Neutrophil (primary cell): ENCODE measurements around the gene TSKS.
A peak's percentile ranks its signal among the peaks of the same experiment; 100 is the strongest.

Source experiments
- H3K27ac ChIP-seq: fragments of 200-600 bp; sonication (generic); 2 replicates; pipeline ENCODE4 v1.5.1; 2016; ENCODE audit warnings: mild to moderate bottlenecking, moderate library complexity
- H3K27me3 ChIP-seq: fragments of 200-600 bp; sonication (generic); 2 replicates; pipeline ENCODE4 v1.6.0; 2016; ENCODE audit warnings: mild to moderate bottlenecking
- H3K36me3 ChIP-seq: fragments of 200-600 bp; sonication (generic); 2 replicates; pipeline ENCODE4 v1.5.1; 2017
- H3K4me1 ChIP-seq, 2 experiments: fragments of 200-600 bp in 1 of 2; sonication (generic) in 1 of 2; 1 replicate in 1 of 2; 2 replicates in 1 of 2; pipeline versions ENCODE4 v1.5.1 to v1.6.1; 2013 to 2016; ENCODE audit warnings: low read depth in 1 of 2, low read length in 1 of 2, mild to moderate bottlenecking in 1 of 2, moderate library complexity in 1 of 2; ENCODE audit not compliant: control insufficient read depth in 1 of 2, insufficient read depth in 1 of 2
- H3K4me3 ChIP-seq, 2 experiments: fragments of 200-600 bp in 1 of 2; sonication (generic) in 1 of 2; 1 replicate in 1 of 2; 2 replicates in 1 of 2; pipeline ENCODE4 v1.5.1; 2013 to 2016; ENCODE audit warnings: low read depth in 1 of 2, low read length in 1 of 2, mild to moderate bottlenecking in 1 of 2, moderate library complexity in 1 of 2
- H3K9me3 ChIP-seq: fragments of 200-600 bp; sonication (generic); 2 replicates; pipeline ENCODE4 v1.5.1; 2016
- TF ChIP-seq, protein P1 (sequence below): fragments of 200-600 bp; sonication (generic); IDR thresholded peaks from 2 replicates; pipeline ENCODE4 v1.5.1; 2016; ENCODE audit warnings: antibody characterized with exemption

Gene TSKS, protein sequence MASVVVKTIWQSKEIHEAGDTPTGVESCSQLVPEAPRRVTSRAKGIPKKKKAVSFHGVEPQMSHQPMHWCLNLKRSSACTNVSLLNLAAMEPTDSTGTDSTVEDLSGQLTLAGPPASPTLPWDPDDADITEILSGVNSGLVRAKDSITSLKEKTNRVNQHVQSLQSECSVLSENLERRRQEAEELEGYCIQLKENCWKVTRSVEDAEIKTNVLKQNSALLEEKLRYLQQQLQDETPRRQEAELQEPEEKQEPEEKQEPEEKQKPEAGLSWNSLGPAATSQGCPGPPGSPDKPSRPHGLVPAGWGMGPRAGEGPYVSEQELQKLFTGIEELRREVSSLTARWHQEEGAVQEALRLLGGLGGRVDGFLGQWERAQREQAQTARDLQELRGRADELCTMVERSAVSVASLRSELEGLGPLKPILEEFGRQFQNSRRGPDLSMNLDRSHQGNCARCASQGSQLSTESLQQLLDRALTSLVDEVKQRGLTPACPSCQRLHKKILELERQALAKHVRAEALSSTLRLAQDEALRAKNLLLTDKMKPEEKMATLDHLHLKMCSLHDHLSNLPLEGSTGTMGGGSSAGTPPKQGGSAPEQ

DNA sequence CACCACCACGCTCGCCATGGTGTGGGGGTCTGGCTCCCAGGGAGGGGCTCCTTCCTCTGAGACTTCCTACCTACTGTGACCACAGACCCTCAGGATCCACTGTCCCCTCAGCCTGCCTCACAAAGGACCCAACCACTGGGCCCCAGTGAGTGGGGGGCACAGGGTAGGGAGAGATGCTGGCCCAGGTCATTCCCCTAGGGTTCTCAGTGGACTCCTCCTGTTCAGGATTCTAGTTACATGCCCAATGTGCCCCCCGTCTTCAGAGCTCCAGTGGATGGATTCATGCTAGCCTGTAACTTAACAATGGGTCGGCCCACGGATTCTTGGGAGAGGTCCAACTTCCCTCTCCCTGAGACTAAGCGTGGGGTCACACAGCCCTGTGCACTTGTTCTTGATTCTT lies at the start of gene TSKS:
TSKS (minus strand) TSS at position 77 of the 400 bp plus-strand sequence; CDS start at position 18, 59 bp downstream.
- TF ChIP-seq, protein P1, sequence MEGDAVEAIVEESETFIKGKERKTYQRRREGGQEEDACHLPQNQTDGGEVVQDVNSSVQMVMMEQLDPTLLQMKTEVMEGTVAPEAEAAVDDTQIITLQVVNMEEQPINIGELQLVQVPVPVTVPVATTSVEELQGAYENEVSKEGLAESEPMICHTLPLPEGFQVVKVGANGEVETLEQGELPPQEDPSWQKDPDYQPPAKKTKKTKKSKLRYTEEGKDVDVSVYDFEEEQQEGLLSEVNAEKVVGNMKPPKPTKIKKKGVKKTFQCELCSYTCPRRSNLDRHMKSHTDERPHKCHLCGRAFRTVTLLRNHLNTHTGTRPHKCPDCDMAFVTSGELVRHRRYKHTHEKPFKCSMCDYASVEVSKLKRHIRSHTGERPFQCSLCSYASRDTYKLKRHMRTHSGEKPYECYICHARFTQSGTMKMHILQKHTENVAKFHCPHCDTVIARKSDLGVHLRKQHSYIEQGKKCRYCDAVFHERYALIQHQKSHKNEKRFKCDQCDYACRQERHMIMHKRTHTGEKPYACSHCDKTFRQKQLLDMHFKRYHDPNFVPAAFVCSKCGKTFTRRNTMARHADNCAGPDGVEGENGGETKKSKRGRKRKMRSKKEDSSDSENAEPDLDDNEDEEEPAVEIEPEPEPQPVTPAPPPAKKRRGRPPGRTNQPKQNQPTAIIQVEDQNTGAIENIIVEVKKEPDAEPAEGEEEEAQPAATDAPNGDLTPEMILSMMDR, result no peak
- H3K4me1 ChIP-seq, result peaks cover 21 to 22% of the 10 kb centered on the region in 2 experiments
- no peak within 1 kb of the TSS for H3K4me3 ChIP-seq
- no peaks in the 10 kb centered on the region for H3K36me3 ChIP-seq
- no peak within 1 kb of the TSS for H3K27ac ChIP-seq
- no peaks in the 10 kb centered on the region for H3K9me3 ChIP-seq
- H3K27me3 ChIP-seq, result peaks cover 4% of the 10 kb centered on the region

DNA sequence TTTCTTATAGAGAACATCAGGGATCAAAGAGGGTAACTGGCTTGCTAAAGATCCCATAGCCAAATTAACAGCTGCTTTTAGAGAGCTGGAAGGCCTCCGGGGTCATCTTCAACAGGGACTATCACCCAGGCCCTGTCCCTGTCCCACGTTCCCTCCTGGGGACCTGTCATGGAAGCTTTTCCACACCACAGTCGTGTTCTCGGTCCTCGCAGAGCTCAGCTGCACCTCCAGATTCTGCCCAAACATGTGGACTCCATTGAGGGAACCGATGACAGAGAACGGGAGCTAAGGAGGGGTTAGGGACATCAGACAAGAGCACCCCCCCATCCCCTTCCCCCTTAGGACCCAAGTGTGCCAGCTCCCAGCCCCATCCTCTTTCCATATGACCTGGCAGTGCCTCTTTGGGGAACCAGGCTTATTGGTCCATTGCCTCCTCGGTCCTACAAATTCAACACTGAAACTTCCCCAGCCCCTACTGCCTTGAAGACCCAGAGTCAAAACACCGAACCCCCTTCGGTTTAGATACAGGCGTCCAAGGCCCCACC lies 49.4 kb upstream of the TSKS start:
- H3K9me3 ChIP-seq, result no peaks in the 10 kb centered on the region
- peaks cover 43 to 52% of the 10 kb centered on the region in 2 experiments for H3K4me1 ChIP-seq
- H3K36me3 ChIP-seq, result no peaks in the 10 kb centered on the region
- no peaks in the 10 kb centered on the region for H3K27me3 ChIP-seq
- TF ChIP-seq, protein P1, result no peak
- H3K27ac ChIP-seq, result peak overlapping the region; percentile 93
- H3K4me3 ChIP-seq, result peak overlapping the region; percentile 64 to 74

DNA sequence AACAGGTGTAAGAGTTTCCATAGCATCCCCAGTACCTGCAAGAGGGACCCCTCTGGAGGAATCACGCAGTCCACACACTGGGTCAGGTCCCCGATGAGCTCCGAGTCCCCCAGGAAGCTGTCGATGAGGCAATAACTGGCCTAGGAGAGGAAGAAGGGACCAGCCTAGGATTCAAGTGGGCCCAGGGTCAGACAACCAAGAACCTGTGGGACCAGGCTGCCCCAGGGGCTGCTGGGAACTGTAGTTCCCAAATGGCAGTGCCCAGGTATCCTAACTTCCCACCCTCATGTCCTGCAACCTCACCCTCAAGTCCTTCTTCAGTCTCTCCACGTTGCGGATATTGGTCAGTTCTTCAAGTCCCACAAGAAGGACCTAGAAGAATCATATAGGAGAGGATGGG lies 48.2 kb upstream of the TSKS start:
- Histone ChIP-seq H3K4me1 (peaks cover 40 to 49% of the 10 kb centered on the region in 2 experiments), H3K9me3 (no peaks in the 10 kb centered on the region), H3K4me3 (no peak overlapping the region)

DNA sequence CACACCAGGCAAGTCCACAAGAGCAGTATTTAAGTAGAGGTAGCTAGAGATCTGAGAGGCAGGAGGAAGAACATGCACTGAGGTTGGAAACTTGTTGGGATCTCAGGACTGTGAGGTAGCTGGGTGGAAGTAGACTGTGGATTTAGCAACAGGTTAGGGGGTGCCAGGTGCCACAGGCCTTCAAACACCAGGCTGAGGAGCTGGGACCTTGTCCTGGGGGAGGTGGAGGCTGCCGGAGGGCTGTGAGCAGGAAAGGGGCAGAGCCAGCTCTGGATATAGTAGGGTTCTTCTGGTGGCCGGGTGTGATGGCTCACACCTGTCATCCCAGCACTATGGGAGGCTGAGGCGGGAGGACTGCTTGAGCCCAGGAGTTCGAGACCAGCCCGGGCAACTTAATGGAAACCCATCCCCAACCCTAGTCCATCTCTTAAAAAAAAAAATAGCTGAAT lies 46.9 kb upstream of the TSKS start:
- Histone ChIP-seq H3K27me3 (no peaks in the 10 kb centered on the region), H3K27ac (peak overlapping the region; percentile 85), H3K36me3 (peaks cover 24% of the 10 kb centered on the region), H3K4me1 (peaks cover 40 to 49% of the 10 kb centered on the region in 2 experiments), H3K4me3 (peak overlapping the region; percentile 85 to 86), H3K9me3 (no peaks in the 10 kb centered on the region)
- TF ChIP-seq, protein P1, result no peak

More for the DNA sequence above, 48.2 kb upstream of the TSKS start:
- TF ChIP-seq, protein P1, result no peak
- Histone ChIP-seq H3K27ac (no peak overlapping the region), H3K36me3 (peaks cover 10% of the 10 kb centered on the region), H3K27me3 (no peaks in the 10 kb centered on the region)

DNA sequence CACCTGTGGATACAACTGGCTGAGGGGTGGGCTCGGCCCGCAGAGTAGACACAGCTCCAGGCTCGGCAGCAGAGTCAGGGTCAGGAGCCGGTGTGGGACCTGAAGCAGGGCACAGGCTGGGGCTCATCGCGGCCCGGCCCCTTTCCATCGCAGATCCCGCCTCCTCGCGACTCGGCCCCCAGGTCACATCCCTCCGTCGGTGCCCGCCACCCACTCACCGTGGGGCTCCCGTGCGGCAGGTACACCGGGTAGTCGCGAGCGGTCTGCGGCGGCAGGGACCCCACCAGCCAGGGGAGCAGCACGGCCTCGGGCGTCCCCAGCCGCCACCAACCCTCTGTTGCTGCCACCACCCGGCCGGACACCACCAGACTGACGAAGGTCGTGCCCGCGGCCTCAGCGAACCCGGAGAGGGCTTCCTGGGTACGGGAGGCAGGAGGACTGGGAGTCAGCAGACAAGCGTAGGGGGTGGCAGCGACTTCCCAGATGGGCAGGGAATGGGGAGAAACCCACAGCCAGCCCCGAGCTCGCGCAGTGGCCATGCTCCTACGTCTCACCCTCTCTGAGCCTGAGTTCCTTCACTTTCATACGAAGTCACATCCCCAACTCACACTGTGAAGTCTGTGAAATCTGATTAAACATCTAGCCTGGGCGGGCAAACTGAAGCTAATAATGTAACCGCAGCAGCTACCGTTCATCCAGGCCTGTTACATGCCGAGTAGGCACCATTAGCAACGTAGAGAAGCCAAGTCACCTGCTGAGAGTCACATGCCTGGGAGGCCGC lies 46.2 kb upstream of the TSKS start:
- Histone ChIP-seq H3K27me3 (no peaks in the 10 kb centered on the region), H3K4me1 (peaks cover 40 to 49% of the 10 kb centered on the region in 2 experiments), H3K27ac (peak overlapping the region; percentile 85), H3K4me3 (peak overlapping the region; percentile 85 to 86), H3K36me3 (peaks cover 30% of the 10 kb centered on the region), H3K9me3 (no peaks in the 10 kb centered on the region)
- TF ChIP-seq, protein P1, result no peak
